Lung (tissue), 12 donors: ENCODE results near the gene HERC4. TPM values are rescaled to one million over a fixed set of nuclear protein-coding genes. Genes with fewer than 3 reads are reported as not detected.

Experiments used
- ATAC-seq: fragments of 200-7000 bp; cut with Tn5 transposase; one replicate; pipeline ENCODE4 v1.9.1; 2020; ENCODE audit warnings: moderate number of reproducible peaks; ENCODE audit not compliant: insufficient read depth, low FRiP score
- DNase-seq, 3 donors: peaks; one replicate each; pipeline ENCODE4 v3.0.0-alpha.2; 2013 to 2017
- H3K27ac ChIP-seq, 2 donors: one replicate each; pipeline ENCODE4 v1.5.1; 2013; ENCODE audit warnings: mild to moderate bottlenecking in 2 of 2, moderate library complexity in 2 of 2, control low read depth in 1 of 2, inconsistent platforms in 1 of 2, low read depth in 1 of 2, low read length in 1 of 2
- H3K27me3 ChIP-seq, 3 donors: one replicate each; pipeline ENCODE4 v1.5.1; 2013; ENCODE audit warnings: low read length in 2 of 3; ENCODE audit not compliant: control insufficient read depth in 3 of 3, insufficient read depth in 3 of 3
- H3K36me3 ChIP-seq, 4 donors: one replicate each; pipeline ENCODE4 v1.5.1; 2013; ENCODE audit warnings: low read length in 4 of 4, mild to moderate bottlenecking in 1 of 4, moderate library complexity in 1 of 4; ENCODE audit not compliant: control insufficient read depth in 4 of 4, insufficient read depth in 4 of 4
- H3K4me1 ChIP-seq, 5 donors: one replicate each; pipeline ENCODE4 v1.5.1; 2013; ENCODE audit warnings: low read length in 5 of 5, mild to moderate bottlenecking in 2 of 5, moderate library complexity in 1 of 5; ENCODE audit not compliant: control insufficient read depth in 5 of 5, insufficient read depth in 5 of 5
- H3K4me3 ChIP-seq: one replicate; pipeline ENCODE4 v1.5.1; 2013; ENCODE audit warnings: mild to moderate bottlenecking, control low read depth, moderate library complexity
- H3K9ac ChIP-seq, 2 donors: one replicate each; pipeline ENCODE4 v1.5.1; 2013; ENCODE audit warnings: low read length in 2 of 2, control low read depth in 1 of 2; ENCODE audit not compliant: insufficient read depth in 1 of 2
- H3K9me3 ChIP-seq, 4 donors: one replicate each; pipeline ENCODE4 v1.5.1; 2013; ENCODE audit warnings: low read length in 3 of 4, mild to moderate bottlenecking in 1 of 4, moderate library complexity in 1 of 4; ENCODE audit not compliant: control insufficient read depth in 4 of 4, insufficient read depth in 3 of 4
- WGBS, 2 donors: extraction: QIAGEN DNeasy Blood & Tissue Kit; methylation state at CpG; one replicate each; pipeline ENCODE4 v1.1.7; 2013; 5-methylcytosine and 5-hydroxymethylcytosine counted together
- polyA plus RNA-seq, 2 donors: library from polyadenylated mRNA; stranded (reverse); fragments of 200-250 nt; gene quantifications; one replicate each; pipeline ENCODE4 v1.2.1, GENCODE V29; 2013
- total RNA-seq, 2 donors: library from RNA; depleted of rRNA in 1 of 2; stranded (reverse); fragments of >200 nt in 1 of 2; gene quantifications; one replicate each; pipeline ENCODE4 v1.2.1, GENCODE V29; 2014 to 2021
- TF ChIP-seq, protein P1 (sequence below): IDR thresholded peaks from 2 replicates; pipeline ENCODE4 v1.5.1; 2012; ENCODE audit warnings: mild to moderate bottlenecking; ENCODE audit errors: control extremely low read depth, extremely low read depth
- donor health status: control.
- donor health status: control.
- donor health status: Bipolar disorder and iron deficiency.
- donor health status: healthy.
- donor health status: DM: yes; HTN: yes; CAD: no.

The HERC4 gene
- total and polyA plus RNA-seq, 4 donors, result 16.3 to 162 (median 32.5) TPM

DNA sequence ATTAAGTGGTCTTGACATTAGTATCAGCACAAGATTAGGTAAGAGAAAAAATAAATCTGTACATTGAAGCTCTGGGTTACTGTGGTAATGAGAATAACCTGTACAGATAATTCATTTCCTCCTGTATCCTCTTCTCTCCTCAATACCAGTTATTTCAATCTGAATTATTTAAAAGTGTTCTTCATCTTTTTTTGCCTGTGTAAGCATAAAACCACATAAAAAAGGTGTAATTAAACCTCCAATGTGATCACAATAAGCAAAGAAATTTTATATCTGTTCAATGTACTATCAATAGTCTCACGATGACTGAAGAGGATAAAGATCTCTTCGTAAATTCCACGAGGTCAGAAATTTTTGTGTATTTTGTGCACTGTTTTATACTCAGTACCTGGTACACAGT is 33.0 kb upstream of the HERC4 start:
- H3K9ac ChIP-seq, result no peak overlapping the region
- WGBS, 2 donors, result 91 to 93% methylated on average over 3 of the region's 3 CpGs

DNA sequence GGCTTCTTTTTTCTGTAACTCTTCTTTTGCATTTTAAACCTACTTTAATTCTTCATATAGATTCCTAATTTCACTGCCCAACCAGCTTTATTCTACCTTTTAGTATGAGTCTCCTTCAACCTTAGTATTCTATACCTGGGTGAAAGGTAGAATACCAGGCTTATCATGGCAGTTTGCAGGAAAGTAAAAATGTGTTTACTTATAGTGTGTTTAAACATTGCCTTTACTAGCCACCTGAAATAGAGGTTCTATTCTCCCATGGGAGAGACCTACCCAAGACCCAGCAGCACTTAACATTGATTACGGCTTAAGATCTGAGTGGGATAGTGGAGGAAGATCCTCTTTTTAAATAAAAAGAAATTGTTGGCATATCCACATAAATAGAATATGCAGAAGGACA is 32.6 kb upstream of the HERC4 start:
- Histone ChIP-seq H3K9ac (no peak overlapping the region), H3K9me3 (no peaks in the 10 kb centered on the region), H3K27ac (no peak overlapping the region), H3K36me3 (no peaks in the 10 kb centered on the region), H3K4me3 (no peak overlapping the region), H3K4me1 (peaks cover 0 to 31% (median 1%) of the 10 kb centered on the region in 5 donors), H3K27me3 (no peaks in the 10 kb centered on the region)
- DNase-seq (no peak), ATAC-seq (no peak)
- WGBS, 2 donors, result 98 to 100% methylated on average over 1 of the region's 1 CpG
- TF ChIP-seq, protein P1, sequence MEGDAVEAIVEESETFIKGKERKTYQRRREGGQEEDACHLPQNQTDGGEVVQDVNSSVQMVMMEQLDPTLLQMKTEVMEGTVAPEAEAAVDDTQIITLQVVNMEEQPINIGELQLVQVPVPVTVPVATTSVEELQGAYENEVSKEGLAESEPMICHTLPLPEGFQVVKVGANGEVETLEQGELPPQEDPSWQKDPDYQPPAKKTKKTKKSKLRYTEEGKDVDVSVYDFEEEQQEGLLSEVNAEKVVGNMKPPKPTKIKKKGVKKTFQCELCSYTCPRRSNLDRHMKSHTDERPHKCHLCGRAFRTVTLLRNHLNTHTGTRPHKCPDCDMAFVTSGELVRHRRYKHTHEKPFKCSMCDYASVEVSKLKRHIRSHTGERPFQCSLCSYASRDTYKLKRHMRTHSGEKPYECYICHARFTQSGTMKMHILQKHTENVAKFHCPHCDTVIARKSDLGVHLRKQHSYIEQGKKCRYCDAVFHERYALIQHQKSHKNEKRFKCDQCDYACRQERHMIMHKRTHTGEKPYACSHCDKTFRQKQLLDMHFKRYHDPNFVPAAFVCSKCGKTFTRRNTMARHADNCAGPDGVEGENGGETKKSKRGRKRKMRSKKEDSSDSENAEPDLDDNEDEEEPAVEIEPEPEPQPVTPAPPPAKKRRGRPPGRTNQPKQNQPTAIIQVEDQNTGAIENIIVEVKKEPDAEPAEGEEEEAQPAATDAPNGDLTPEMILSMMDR, result no peak

More for the DNA sequence above, 33.0 kb upstream of the HERC4 start:
- Histone ChIP-seq H3K9me3 (no peaks in the 10 kb centered on the region), H3K27me3 (no peaks in the 10 kb centered on the region), H3K27ac (no peak overlapping the region), H3K4me1 (peaks cover 0 to 31% (median 1%) of the 10 kb centered on the region in 5 donors), H3K4me3 (no peak overlapping the region), H3K36me3 (no peaks in the 10 kb centered on the region)
- TF ChIP-seq, protein P1, result no peak
- DNase-seq (no peak), ATAC-seq (no peak)

DNA sequence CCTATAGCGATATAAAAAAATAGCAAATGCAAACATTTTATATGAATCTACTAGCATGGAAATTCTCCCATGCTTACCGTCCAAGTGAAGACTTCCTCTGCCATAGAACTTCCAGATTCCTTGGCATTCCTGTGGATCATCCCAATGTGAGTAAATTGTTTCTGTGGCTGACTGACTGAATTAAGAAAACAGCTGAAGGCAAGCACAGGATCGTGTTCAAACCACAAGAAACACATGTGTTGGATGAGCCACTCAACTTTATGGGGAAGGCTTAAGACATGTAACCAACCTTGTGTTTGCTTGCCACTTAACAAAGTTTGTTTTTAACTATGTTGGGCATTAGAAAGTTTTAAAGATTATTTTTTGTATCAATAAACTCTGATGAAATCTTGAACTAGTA is 31.6 kb upstream of the HERC4 start:
- Histone ChIP-seq H3K4me1 (peaks cover 0 to 31% (median 1%) of the 10 kb centered on the region in 5 donors), H3K27ac (no peak overlapping the region), H3K4me3 (no peak overlapping the region), H3K9me3 (no peaks in the 10 kb centered on the region), H3K9ac (no peak overlapping the region), H3K27me3 (no peaks in the 10 kb centered on the region), H3K36me3 (no peaks in the 10 kb centered on the region)
- 72 to 83% methylated on average over 3 of the region's 3 CpGs for WGBS, 2 donors
- DNase-seq (no peak), ATAC-seq (no peak)
- TF ChIP-seq, protein P1, result no peak

DNA sequence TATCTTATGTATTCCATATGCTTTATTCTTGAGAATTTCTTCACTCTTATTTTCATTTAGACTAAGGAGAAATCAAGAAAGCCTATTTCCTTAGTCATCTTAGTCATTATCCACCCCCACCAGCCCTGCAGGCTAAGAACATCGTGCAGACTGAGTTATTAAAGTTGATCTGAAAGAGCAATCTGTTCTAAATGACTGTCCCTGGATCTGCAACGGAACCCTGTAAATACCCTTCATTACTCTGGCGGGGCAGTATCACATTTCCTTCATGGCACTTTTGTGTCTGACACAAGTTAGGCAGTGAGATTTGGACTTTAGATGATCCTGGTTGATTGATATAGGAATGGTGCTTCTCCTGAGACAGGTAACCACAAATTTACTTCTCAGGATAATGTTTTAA is 30.7 kb upstream of the HERC4 start:
- no peaks in the 10 kb centered on the region for H3K9me3 ChIP-seq
- no peak for DNase-seq
- no peak overlapping the region for H3K9ac ChIP-seq
- WGBS, 2 donors, result 84 to 85% methylated on average over 3 of the region's 3 CpGs
- H3K27me3 ChIP-seq, result no peaks in the 10 kb centered on the region
- H3K4me1 ChIP-seq, result peaks cover 0 to 25% (median 1%) of the 10 kb centered on the region in 5 donors
- no peaks in the 10 kb centered on the region for H3K36me3 ChIP-seq
- TF ChIP-seq, protein P1, result no peak
- no peak overlapping the region for H3K27ac ChIP-seq
- ATAC-seq, result no peak
- no peak overlapping the region for H3K4me3 ChIP-seq
